GM18526 (cell line): ENCODE measurements around the gene SLC35B4.

Source experiments
- POLR2A ChIP-seq: IDR thresholded peaks from 3 replicates; pipeline ENCODE4 v1.6.1; 2011; ENCODE audit not compliant: insufficient read length; ENCODE audit errors: extremely low read depth

SLC35B4 gene

GRCh38 chr7:134315679-134316538 is 821 bp downstream of the SLC35B4 start:
- no peak for TF ChIP-seq POLR2A

GRCh38 chr7:134313543-134313942 is 3.2 kb downstream of the SLC35B4 start:
- no peak for TF ChIP-seq POLR2A

- TF ChIP-seq POLR2A = no peak
Measured at GRCh38 chr7:134312717-134313116, 4.0 kb downstream of the SLC35B4 start.

GRCh38 chr7:134311807-134312206 is 4.9 kb downstream of the SLC35B4 start:
- TF ChIP-seq POLR2A = no peak

- no peak for TF ChIP-seq POLR2A
Measured at GRCh38 chr7:134308548-134308947, 8.2 kb downstream of the SLC35B4 start.

GRCh38 chr7:134307320-134307719 is 9.4 kb downstream of the SLC35B4 start:
- TF ChIP-seq POLR2A = no peak

- no peak for TF ChIP-seq POLR2A
Measured at GRCh38 chr7:134302120-134302519, 14.6 kb downstream of the SLC35B4 start.

- no peak for TF ChIP-seq POLR2A
Measured at GRCh38 chr7:134301592-134301991, 15.1 kb downstream of the SLC35B4 start.

- no peak for TF ChIP-seq POLR2A
Measured at GRCh38 chr7:134300988-134301387, 15.7 kb downstream of the SLC35B4 start.

- TF ChIP-seq POLR2A = no peak
Measured at GRCh38 chr7:134298902-134299683, 17.6 kb downstream of the SLC35B4 start.

- no peak for TF ChIP-seq POLR2A
Measured at GRCh38 chr7:134297489-134297888, 19.2 kb downstream of the SLC35B4 start.

GRCh38 chr7:134293002-134293740 is 23.6 kb downstream of the SLC35B4 start:
- TF ChIP-seq POLR2A = no peak

- no peak for TF ChIP-seq POLR2A
Measured at GRCh38 chr7:134290286-134290685, 26.4 kb downstream of the SLC35B4 start.

- TF ChIP-seq POLR2A = no peak
Measured at GRCh38 chr7:134289841-134290240, 26.9 kb downstream of the SLC35B4 start.

- TF ChIP-seq POLR2A = no peak
Measured at GRCh38 chr7:134289423-134289822, 27.3 kb downstream of the SLC35B4 start.

GRCh38 chr7:134287916-134288659 is 28.6 kb downstream of the SLC35B4 start:
- no peak for TF ChIP-seq POLR2A
